ENCODE measurements around the gene FUT7.

FUT7 gene, protein sequence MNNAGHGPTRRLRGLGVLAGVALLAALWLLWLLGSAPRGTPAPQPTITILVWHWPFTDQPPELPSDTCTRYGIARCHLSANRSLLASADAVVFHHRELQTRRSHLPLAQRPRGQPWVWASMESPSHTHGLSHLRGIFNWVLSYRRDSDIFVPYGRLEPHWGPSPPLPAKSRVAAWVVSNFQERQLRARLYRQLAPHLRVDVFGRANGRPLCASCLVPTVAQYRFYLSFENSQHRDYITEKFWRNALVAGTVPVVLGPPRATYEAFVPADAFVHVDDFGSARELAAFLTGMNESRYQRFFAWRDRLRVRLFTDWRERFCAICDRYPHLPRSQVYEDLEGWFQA

GRCh38 chr9:137031904-137032640, at the start of gene FUT7:
FUT7 (minus strand) TSS chr9:137032088; CDS start chr9:137031991, 97 bp downstream.
- DNase-seq (ENCODE audit: insufficient read length, low spot score): no peak
- FAIRE-seq: no peak

DNA sequence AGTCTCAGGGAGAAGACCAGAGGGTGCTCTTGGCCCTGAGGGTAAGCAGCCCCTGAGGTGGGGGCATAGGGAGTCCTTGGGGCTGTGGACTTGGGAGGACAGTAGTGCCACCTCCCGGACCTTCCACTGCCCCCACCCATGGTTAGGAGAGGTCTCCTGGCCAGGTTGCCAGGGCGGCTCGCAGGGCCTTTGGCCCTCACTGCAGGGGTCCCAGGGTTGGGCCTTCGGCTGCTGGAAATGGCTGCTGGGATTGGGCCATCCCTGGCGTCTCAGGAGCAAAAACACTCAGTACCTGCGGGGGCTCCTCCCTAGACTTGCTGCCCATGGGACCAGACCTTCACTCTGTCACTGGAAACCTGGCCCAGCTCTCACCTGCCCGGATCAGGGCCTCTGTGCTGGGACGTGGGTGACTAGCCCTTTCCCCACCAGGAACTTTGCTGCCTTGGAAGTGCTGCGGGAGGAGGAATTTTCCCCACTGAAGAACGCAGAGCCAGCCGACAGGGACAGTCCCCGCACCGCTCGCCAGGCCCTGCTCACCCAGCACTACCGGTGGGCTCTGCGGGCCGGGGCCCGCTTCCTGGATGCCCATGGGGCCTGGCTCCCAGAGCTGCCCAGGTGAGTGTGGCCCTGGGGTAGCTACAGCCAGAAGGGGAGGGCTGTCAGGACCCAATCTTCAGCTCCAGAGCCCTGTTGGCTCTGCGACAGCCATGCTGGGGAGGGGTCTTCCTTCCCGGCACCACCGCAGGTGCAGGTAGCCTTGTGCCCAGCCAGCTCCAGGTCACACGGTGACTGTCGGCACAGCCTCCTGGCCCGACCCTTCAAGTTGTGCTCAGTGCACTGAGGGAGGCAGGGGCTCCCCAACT, 48.6 kb upstream of the FUT7 start:
- FAIRE-seq (no peak), DNase-seq (ENCODE audit: insufficient read length, low spot score) (no peak)

DNA sequence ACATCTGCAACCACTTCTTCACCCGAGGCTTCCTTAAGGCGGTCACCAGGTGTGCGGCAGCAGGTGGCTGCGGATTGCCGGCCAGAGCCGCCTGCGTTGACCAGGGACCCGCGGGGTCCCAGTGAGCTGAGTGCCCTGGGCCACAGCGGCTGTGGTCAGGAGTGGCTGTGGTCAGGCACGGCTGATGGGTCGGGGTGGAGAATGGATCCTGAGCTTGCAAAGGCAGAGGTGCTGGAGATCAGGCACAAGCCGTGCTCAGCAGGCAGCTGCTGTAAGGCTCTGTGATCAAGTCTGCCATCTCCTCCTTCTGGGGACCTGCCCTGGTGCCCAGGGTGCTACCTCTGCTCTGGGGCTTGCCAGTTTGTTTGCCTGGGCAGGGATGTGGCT, 47.5 kb upstream of the FUT7 start:
- FAIRE-seq (no peak), DNase-seq (ENCODE audit: insufficient read length, low spot score) (no peak)

- FAIRE-seq (no peak), DNase-seq (ENCODE audit: insufficient read length, low spot score) (no peak)
Observed at GRCh38 chr9:137078701-137079400, 47.0 kb upstream of the FUT7 start.

DNA sequence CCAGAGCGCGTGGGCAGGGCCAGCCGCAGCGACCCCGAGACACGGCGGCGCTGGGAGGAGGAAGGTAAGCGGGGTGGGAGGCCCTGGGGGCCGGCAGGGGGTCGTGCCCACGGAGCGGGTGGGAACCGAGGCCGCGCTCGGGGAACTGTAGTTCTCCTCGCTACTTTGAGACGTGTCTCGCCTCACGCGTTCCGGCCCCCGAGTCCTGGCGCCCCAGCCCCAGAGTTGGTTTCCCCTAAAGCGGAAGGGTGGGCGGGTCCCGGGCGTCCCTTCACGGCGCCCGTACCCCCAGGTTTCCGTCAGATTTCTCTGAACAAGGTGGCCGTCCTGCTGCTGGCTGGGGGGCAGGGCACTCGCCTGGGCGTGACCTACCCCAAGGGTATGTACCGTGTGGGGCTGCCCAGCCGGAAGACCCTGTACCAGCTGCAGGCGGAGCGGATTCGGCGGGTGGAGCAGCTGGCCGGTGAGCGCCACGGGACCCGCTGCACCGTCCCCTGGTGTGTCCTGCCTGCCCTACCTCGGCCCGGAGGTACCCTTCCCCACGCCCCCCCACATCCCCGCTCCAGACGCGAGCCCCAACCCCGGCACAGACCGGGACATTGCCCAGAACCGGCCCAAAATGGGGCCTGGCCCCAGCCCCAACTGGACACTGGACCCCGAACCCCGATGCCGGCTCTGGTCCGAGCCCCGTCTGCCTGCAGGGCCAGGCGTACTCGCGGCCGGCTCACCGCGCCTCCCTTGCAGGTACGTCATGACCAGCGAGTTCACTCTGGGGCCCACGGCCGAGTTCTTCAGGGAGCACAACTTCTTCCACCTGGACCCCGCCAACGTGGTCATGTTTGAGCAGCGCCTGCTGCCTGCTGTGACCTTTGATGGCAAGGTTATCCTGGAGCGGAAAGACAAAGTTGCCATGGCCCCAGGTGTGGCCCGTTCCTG, 46.1 kb upstream of the FUT7 start:
- no peak for FAIRE-seq
- DNase-seq (ENCODE audit: insufficient read length, low spot score): no peak

GRCh38 chr9:137077010-137077747, 45.3 kb upstream of the FUT7 start, which contains the start of gene UAP1L1:
UAP1L1 (plus strand) TSS chr9:137077517; CDS start chr9:137077533, 16 bp downstream.
- FAIRE-seq (peak; percentile 79), DNase-seq (ENCODE audit: insufficient read length, low spot score) (peak; percentile 56)

DNA sequence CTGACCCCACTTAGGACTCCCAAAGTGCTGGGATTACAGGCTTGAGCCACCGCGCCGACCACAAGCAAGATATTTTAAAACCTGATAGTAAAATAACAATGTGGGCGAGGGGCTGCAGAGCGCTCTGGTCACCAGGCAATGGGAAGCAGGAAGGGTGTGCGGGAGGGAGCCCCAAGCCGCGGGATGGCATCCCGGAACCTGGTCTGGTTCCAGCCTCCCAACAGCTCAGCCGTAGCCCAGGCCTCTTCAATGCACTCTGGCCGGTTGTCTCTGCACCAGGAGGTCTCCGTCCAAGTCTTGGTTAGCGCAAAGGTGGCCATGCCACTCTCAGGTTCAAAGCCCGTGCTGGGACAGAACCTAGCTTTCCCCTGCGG, 44.7 kb upstream of the FUT7 start:
- DNase-seq (ENCODE audit: insufficient read length, low spot score) (no peak), FAIRE-seq (no peak)

- FAIRE-seq (no peak), DNase-seq (ENCODE audit: insufficient read length, low spot score) (no peak)
Observed at GRCh38 chr9:137075275-137075775, 43.4 kb upstream of the FUT7 start.

DNA sequence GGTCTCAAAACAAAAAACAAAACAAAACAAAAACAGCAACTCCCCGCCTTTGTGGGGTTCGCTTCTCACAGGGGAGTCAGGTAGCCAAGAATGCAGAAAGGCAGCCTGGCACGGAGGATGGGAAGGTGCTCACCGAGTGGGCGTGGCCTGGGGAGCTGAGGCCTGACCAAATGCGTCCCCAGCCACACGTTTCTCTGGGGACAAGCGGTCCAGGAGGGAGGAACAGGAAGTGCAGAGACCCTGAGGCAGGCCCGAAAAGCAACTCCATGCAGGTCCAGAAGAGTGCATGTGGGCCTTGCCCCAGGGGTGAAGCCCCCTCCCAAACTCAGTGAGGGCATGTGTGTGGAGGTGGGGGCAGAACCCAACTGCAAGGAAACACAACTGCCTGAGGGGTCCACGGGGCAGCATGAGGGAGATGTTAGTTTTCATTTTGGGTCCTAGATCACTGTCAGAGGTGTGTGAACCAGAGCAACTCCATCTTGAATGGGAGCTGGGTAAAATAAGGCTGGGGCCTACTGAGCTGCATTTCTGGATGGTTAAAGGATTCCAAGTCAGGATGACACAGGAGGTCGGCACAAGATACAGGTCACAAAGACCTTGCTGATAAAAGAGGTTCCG, 42.9 kb upstream of the FUT7 start:
- FAIRE-seq: no peak
- DNase-seq (ENCODE audit: insufficient read length, low spot score): no peak

- no peak for DNase-seq (ENCODE audit: insufficient read length, low spot score)
- FAIRE-seq: no peak
Observed at GRCh38 chr9:137073992-137074399, 42.1 kb upstream of the FUT7 start.

GRCh38 chr9:137071282-137071681, 39.4 kb upstream of the FUT7 start:
- DNase-seq (ENCODE audit: insufficient read length, low spot score): no peak
- FAIRE-seq: no peak

DNA sequence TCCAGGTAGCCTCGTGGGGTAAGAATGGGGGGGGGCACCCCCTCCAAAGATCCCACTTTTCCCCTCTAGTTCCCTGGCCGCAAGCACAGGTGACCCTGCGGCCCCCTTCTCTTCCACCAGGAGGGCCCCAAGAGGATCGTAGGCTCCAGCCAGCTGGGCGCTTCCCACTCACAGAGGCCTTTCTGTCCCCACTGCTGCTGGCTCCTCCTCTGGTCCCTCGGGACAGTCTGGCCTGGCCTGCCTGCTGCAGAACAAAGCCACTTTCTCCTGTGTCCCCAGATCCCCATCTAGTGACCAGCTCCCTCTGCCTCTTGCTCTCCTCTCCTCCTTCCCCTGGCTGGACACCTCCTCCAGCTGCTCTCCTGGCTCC, 39.0 kb upstream of the FUT7 start:
- DNase-seq (ENCODE audit: insufficient read length, low spot score): no peak
- FAIRE-seq: no peak

GRCh38 chr9:137070201-137070905, 38.5 kb upstream of the FUT7 start, which contains the start of gene SAPCD2:
SAPCD2 (minus strand) TSS chr9:137070557; CDS start chr9:137070460, 97 bp downstream.
- FAIRE-seq (no peak), DNase-seq (ENCODE audit: insufficient read length, low spot score) (peak; percentile 90)

GRCh38 chr9:137069508-137070091, 37.7 kb upstream of the FUT7 start:
- FAIRE-seq: no peak
- DNase-seq (ENCODE audit: insufficient read length, low spot score): no peak

DNA sequence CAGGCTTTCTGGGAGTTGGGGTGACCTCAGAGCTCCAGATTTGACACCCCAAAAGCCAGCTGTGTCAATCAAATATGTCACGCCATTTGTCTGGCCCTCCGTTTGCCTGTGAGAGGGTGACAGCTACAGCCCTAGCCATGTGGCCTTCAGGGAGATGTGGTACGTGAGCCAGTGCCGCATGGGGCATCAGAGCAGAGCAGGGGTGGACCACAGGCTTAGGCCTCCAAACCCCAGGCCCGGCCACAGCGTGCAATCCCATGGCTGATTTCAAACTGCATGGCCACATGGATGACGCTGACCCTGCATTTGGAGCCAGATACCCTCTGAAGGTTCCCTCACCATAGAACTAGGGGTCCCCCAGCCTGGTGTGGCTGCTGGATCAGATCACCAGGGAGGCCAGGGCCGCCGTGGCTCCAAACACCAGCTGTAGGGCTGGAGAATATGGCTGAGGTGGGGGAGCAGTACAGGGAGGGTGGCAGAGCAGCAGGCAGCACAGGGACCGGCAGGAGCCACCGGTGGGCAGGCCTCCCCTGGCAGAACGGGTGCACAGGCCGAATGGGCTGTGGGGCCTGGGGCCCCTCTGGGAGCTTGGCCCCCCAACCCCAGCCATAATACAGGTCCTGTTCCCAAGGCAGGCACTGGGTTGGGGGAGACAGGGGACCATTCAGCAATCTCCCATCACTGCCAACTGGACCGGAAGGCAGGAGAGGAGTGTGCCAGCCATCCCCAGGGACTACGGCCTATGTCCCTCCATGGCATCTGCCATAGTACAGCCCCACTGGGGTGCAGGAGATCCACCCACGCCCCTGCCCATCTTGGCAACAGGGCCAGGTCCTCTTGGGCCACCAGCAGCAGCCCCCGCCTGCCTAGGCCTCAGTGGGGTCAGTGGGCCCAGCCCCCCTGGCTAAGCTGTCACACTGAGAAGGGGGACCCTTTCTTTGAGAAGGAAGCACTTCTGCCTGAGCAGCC, 36.9 kb upstream of the FUT7 start:
- DNase-seq (ENCODE audit: insufficient read length, low spot score) (no peak), FAIRE-seq (no peak)

Measured in HTR-8/SVneo (cell line).